Hematopoietic multipotent progenitor cell treated with erythropoietin and hydrocortisone succinate and interleukin-3 and kit ligand, for 8 days (in vitro differentiated cells): ENCODE data around the gene TARS2.

Experiments used
- DNase-seq: peaks from one replicate; pipeline ENCODE4 v3.0.0-alpha.2; 2015

TARS2 gene

GRCh38 chr1:150508982-150509381 is 21.8 kb downstream of the TARS2 start:
- DNase-seq = no peak

GRCh38 chr1:150511551-150511950 is 24.3 kb downstream of the TARS2 start:
- DNase-seq = no peak

GRCh38 chr1:150511985-150512660 is 24.9 kb downstream of the TARS2 start:
- DNase-seq = no peak

GRCh38 chr1:150512846-150513245 is 25.6 kb downstream of the TARS2 start:
- no peak for DNase-seq

- DNase-seq = peak; percentile 68
Measured at GRCh38 chr1:150513351-150513791, 26.2 kb downstream of the TARS2 start.

- no peak for DNase-seq
Measured at GRCh38 chr1:150514260-150514659, 27.0 kb downstream of the TARS2 start.

- no peak for DNase-seq
Measured at GRCh38 chr1:150514913-150515327, 27.7 kb downstream of the TARS2 start.

- DNase-seq = peak; percentile 95
Measured at GRCh38 chr1:150515328-150516049, 28.3 kb downstream of the TARS2 start, which contains the start of gene FALEC. Gene FALEC, plus strand, starts transcription at chr1:150515752.

GRCh38 chr1:150516050-150516591 is 28.9 kb downstream of the TARS2 start:
- DNase-seq = peak; percentile 15

GRCh38 chr1:150516616-150517015 is 29.4 kb downstream of the TARS2 start:
- peak; percentile 31 for DNase-seq

GRCh38 chr1:150521196-150521968 is 34.2 kb downstream of the TARS2 start:
- no peak for DNase-seq

GRCh38 chr1:150525348-150525747 is 38.1 kb downstream of the TARS2 start:
- DNase-seq = no peak

- no peak for DNase-seq
Measured at GRCh38 chr1:150528196-150528595, 41.0 kb downstream of the TARS2 start.

GRCh38 chr1:150529017-150529416 is 41.8 kb downstream of the TARS2 start:
- no peak for DNase-seq

GRCh38 chr1:150530491-150531159 is 43.4 kb downstream of the TARS2 start:
- DNase-seq = no peak

- no peak for DNase-seq
Measured at GRCh38 chr1:150532860-150533259, 45.6 kb downstream of the TARS2 start.

- no peak for DNase-seq
Measured at GRCh38 chr1:150534002-150534401, 46.8 kb downstream of the TARS2 start.

GRCh38 chr1:150535511-150536287 is 48.5 kb downstream of the TARS2 start:
- DNase-seq = no peak

GRCh38 chr1:150536836-150537731 is 49.9 kb downstream of the TARS2 start:
- DNase-seq = no peak
